Stomach smooth muscle (tissue), 2 donors: ENCODE measurements around the gene SLC24A1.

Experiments
- H3K27ac ChIP-seq: one replicate; pipeline ENCODE4 v1.7.0; 2013; ENCODE audit warnings: mild to moderate bottlenecking, low read length, inconsistent platforms
- H3K27me3 ChIP-seq, 2 donors: one replicate each; pipeline ENCODE4 v1.7.0; 2013; ENCODE audit warnings: low read length in 2 of 2; ENCODE audit not compliant: insufficient read depth in 2 of 2, control insufficient read depth in 1 of 2
- H3K36me3 ChIP-seq, 2 donors: one replicate each; pipeline ENCODE4 v1.7.0; 2013; ENCODE audit warnings: low read length in 2 of 2; ENCODE audit not compliant: control insufficient read depth in 2 of 2, insufficient read depth in 2 of 2
- H3K4me1 ChIP-seq: one replicate; pipeline ENCODE4 v1.7.0; 2013; ENCODE audit warnings: low read length; ENCODE audit not compliant: control insufficient read depth, insufficient read depth
- H3K4me3 ChIP-seq, 2 donors: one replicate each; pipeline ENCODE4 v1.7.0; 2013; ENCODE audit warnings: low read length in 2 of 2
- H3K9ac ChIP-seq, 2 donors: one replicate each; pipeline ENCODE4 v1.7.0; 2013; ENCODE audit warnings: low read length in 2 of 2, mild to moderate bottlenecking in 1 of 2
- H3K9me3 ChIP-seq, 2 donors: one replicate each; pipeline ENCODE4 v1.7.0; 2013; ENCODE audit warnings: low read length in 2 of 2; ENCODE audit not compliant: control insufficient read depth in 2 of 2
- donor health status: healthy.
- donor health status: Pancreatic carcinoma.

The SLC24A1 gene

DNA sequence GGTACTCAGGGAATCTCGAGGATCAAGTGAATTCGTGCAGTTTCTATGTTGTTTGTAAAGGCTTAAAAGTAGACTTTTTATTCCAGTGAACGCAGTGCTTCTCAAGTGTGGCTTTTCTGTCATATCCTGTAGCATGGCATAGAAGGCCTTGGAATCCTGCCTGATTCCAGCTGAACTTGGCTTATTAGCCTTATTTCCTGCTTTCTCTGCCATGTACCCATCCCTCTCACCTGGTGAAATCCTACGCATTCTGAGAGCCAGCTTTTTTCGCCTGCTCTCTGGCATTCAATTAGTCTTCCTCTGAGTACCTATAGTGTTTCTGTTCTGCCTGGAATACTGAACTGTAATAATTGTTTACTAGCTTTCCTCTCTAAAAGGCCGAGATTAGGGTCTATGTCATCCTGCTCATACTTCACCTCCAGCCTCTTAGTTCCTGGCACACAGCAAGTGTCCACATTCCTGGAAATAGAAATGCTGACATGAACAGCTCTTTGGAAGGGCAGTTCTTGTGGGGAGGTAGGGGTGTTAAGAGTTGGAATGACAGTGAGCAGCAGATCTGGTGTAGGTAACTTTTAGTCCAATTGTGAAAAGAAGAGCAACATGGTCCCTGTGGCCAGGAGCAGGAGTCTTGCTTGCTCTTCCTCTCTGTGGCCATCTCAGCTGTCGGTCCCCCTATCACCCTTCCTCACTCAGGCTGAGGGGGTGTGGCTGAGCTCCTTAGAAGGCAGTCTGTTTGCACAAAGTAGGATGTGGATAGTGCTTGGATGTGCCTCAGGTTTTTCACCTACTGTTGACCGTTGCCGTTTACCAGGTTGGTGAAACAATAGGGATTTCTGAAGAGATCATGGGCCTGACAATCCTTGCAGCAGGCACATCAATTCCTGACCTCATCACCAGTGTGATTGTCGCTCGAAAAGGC lies 30.4 kb downstream of the SLC24A1 start:
- Histone ChIP-seq H3K27me3 (no peaks in the 10 kb centered on the region), H3K4me3 (no peak overlapping the region), H3K9me3 (no peaks in the 10 kb centered on the region), H3K36me3 (peaks cover 9 to 20% of the 10 kb centered on the region in 2 donors), H3K27ac (no peak overlapping the region), H3K4me1 (no peaks in the 10 kb centered on the region), H3K9ac (no peak overlapping the region)

DNA sequence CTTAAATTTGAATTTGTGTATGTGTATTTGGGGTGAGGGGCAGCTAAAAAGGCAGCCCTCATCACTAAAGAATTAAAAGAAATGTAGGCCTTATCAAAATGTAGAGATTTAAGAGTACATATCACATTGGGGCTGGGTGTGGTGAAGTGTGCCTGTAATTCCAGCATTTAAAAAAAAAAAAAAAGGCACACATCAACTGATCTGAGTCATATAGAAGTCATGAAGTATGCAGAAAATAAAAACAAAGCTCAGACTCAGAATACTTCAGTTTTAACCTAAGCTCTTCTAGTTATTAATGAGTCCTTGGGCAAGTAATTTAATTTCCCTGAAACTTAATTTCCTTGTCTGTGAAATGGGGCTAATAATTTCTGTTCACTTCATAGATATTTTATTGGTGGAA lies 31.6 kb downstream of the SLC24A1 start:
- H3K27ac ChIP-seq = no peak overlapping the region
- H3K36me3 ChIP-seq = peaks cover 10 to 24% of the 10 kb centered on the region in 2 donors

DNA sequence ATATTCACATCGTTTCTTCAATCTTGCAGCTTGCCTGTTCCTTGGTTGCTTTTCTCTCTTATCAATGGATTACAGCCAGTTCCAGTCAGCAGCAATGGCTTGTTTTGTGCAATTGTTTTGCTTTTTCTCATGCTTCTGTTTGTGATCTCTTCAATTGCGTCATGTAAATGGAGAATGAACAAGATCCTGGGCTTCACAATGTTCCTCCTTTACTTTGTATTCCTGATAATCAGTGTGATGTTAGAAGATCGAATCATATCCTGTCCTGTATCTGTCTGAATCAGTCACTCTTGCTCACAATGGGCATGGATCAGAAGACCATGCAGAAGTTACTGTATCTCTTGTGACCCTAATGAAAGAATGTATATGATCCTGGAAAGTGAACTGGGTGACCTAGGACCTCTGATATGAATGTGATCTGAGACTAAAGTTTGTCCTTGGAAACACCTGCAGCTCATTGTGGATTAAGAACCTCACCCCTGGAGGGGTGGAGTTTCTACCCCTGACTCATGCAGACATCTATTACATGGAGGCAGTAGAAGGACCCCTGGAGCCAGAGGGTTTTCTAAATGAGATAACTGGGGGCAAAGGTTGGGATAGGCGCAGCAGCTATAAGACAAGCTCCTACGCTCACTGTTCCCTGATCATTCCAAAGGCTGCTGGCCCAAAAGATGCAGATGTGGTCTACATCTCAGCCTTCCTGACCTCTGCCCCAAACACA lies 32.2 kb downstream of the SLC24A1 start:
- Histone ChIP-seq H3K27ac (no peak overlapping the region), H3K9me3 (no peaks in the 10 kb centered on the region), H3K27me3 (no peaks in the 10 kb centered on the region), H3K36me3 (peaks cover 10 to 25% of the 10 kb centered on the region in 2 donors), H3K4me1 (no peaks in the 10 kb centered on the region), H3K9ac (no peak overlapping the region), H3K4me3 (no peak overlapping the region)

More for the DNA sequence above, 31.6 kb downstream of the SLC24A1 start:
- Histone ChIP-seq H3K4me3 (no peak overlapping the region), H3K27me3 (no peaks in the 10 kb centered on the region), H3K4me1 (no peaks in the 10 kb centered on the region), H3K9ac (no peak overlapping the region), H3K9me3 (no peaks in the 10 kb centered on the region)

DNA sequence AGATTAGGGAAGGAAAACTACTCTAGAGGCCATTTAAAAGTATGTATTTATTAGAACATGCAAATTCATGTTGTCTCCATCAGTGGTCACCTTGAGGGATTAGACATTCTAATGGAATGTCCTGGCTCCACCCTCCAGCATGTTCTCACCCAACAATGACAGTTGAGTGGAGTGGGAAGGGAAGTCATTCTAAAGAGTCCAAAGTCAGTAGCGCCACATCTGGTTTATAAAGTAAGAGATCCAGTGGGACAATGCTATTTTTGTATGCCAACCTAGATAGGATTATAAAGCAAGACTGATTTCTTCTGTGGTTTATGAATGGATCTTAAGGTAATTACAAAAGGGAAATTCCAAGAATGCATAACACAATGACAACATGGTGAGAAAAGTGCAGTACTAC lies 33.3 kb downstream of the SLC24A1 start:
- Histone ChIP-seq H3K27ac (no peak overlapping the region), H3K9me3 (no peaks in the 10 kb centered on the region), H3K4me3 (no peak overlapping the region), H3K9ac (no peak overlapping the region), H3K4me1 (no peaks in the 10 kb centered on the region), H3K27me3 (no peaks in the 10 kb centered on the region), H3K36me3 (peaks cover 10 to 28% of the 10 kb centered on the region in 2 donors)

- H3K36me3 ChIP-seq = peaks cover 10 to 30% of the 10 kb centered on the region in 2 donors
Measured at GRCh38 chr15:65655457-65655856, 33.7 kb downstream of the SLC24A1 start.

GRCh38 chr15:65659502-65660052 lies 37.8 kb downstream of the SLC24A1 start:
- Histone ChIP-seq H3K27ac (no peak overlapping the region), H3K27me3 (no peaks in the 10 kb centered on the region), H3K36me3 (peaks cover 9 to 31% of the 10 kb centered on the region in 2 donors), H3K4me1 (no peaks in the 10 kb centered on the region), H3K9ac (no peak overlapping the region), H3K4me3 (no peak overlapping the region), H3K9me3 (no peaks in the 10 kb centered on the region)

More at GRCh38 chr15:65655457-65655856, 33.7 kb downstream of the SLC24A1 start:
- H3K4me3 ChIP-seq = no peak overlapping the region
- no peaks in the 10 kb centered on the region for H3K27me3 ChIP-seq
- no peaks in the 10 kb centered on the region for H3K4me1 ChIP-seq
- H3K27ac ChIP-seq = no peak overlapping the region
- no peak overlapping the region for H3K9ac ChIP-seq
- H3K9me3 ChIP-seq = no peaks in the 10 kb centered on the region

GRCh38 chr15:65660927-65661326 lies 39.2 kb downstream of the SLC24A1 start:
- no peak overlapping the region for H3K9ac ChIP-seq
- H3K9me3 ChIP-seq = no peaks in the 10 kb centered on the region
- H3K27ac ChIP-seq = no peak overlapping the region
- H3K36me3 ChIP-seq = peaks cover 13 to 31% of the 10 kb centered on the region in 2 donors
- H3K4me3 ChIP-seq = no peak overlapping the region
- H3K4me1 ChIP-seq = no peaks in the 10 kb centered on the region
- H3K27me3 ChIP-seq = no peaks in the 10 kb centered on the region

DNA sequence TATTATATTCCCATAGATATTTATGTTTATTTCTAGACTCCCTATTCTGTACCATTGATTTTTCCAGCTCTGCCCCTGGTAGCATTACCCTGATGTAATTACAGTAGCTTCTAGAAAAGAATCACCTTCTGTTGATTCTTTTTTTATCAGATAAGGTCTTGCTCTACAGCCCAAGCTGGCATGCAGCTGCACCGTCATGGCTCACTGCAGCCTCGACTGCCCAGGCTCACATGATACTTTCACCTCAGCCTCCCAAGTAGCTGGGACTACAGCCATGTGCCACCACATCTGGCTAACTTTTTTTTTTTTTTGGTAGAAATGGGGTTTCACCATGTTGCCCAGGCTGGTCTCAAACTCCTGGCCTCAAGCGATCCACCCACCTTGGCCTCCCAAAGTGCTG lies 41.8 kb downstream of the SLC24A1 start:
- H3K4me1 ChIP-seq = no peaks in the 10 kb centered on the region
- no peak overlapping the region for H3K27ac ChIP-seq
- peaks cover 18 to 28% of the 10 kb centered on the region in 2 donors for H3K36me3 ChIP-seq

GRCh38 chr15:65666257-65666656 lies 44.5 kb downstream of the SLC24A1 start:
- Histone ChIP-seq H3K4me3 (no peak overlapping the region), H3K9ac (no peak overlapping the region), H3K4me1 (no peaks in the 10 kb centered on the region), H3K36me3 (peaks cover 28 to 29% of the 10 kb centered on the region in 2 donors), H3K27me3 (no peaks in the 10 kb centered on the region), H3K9me3 (no peaks in the 10 kb centered on the region), H3K27ac (no peak overlapping the region)

More for the DNA sequence above, 41.8 kb downstream of the SLC24A1 start:
- H3K9ac ChIP-seq = no peak overlapping the region
- H3K9me3 ChIP-seq = no peaks in the 10 kb centered on the region
- H3K4me3 ChIP-seq = no peak overlapping the region
- H3K27me3 ChIP-seq = no peaks in the 10 kb centered on the region

- H3K4me1 ChIP-seq = no peaks in the 10 kb centered on the region
- peaks cover 8 to 12% of the 10 kb centered on the region in 2 donors for H3K36me3 ChIP-seq
- H3K4me3 ChIP-seq = no peak overlapping the region
- H3K27me3 ChIP-seq = no peaks in the 10 kb centered on the region
- H3K9me3 ChIP-seq = no peaks in the 10 kb centered on the region
- H3K27ac ChIP-seq = no peak overlapping the region
- no peak overlapping the region for H3K9ac ChIP-seq
Measured at GRCh38 chr15:65675551-65675950, 53.8 kb downstream of the SLC24A1 start.
